NK-92 treated with Interleukin-12 subunit alpha and Interleukin-12 subunit beta, amount 100 ng/mL, for 24 hours (cell line): Measurements from ENCODE around the gene JAZF1.
"Not testable (repeated sequence)": the region's sequence is repeated elsewhere in the genome, so short reads cannot be mapped to it uniquely, and the experiment has no call there.

ENCODE experiments used
- DNase-seq: peaks from one replicate; lab custom pipeline; 2025; lab: John Stamatoyannopoulos, UW

The JAZF1 gene

DNA sequence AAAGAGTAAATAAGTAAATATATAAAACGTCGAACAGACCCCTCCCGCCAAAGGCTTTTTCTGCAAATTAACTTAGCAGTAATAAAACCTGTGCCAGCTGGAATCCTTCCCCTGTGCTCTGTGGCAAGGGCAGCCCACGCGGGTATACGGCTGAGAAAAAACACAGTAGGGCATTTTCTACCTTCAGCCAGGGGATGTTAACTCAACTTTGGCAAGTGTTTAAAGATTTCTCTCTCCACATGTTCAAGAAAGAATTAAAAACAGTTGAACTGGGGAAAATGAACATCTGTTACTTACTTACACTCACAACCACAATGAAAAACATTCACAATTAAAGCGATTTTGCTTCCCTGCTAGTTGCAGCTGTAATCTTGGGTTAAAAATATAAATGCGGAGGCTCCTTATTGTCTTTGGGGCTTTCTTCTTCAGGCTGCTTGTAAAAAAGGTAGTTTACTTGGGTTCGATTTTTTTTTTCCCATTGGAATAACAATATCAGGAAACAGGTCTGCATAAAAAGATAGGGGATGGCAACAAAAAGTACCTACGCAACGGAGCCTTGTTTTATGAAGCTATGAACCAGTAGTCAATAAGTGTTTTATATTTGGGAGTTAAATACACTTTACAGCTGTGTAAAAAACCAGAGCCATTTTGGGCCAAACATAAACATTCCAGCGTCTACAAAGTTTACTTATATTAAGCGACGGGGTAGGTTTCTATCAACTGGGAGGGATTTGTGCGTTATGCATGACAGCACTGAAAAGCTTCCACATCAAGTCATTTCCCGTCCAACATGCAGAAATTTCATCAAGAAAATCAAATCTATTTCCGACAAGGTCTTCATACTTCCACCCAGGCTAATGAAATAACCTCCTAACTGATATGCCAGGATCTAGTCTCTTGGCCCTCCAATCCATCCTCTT, 308.0 kb downstream of the JAZF1 start:
- DNase-seq = no peak

DNA sequence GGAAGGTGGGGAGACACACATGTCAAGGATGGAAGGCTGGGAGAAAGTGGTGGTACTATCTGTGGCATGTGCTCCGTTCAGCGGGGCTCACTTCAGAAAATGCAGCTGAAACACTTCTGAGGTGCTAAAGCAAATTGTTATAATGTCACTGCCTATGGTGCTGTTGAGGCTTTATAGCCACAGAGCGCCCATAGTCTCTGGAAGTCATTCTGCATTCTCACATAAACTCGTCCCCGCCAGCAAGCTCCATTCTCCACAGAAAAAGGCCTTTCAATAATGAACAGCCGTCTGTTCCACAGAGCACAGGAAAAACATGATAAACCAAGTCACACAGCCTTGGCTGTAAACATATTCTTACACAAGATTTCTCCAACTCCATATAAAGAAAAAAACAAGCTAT, 308.7 kb downstream of the JAZF1 start:
- no peak for DNase-seq

DNA sequence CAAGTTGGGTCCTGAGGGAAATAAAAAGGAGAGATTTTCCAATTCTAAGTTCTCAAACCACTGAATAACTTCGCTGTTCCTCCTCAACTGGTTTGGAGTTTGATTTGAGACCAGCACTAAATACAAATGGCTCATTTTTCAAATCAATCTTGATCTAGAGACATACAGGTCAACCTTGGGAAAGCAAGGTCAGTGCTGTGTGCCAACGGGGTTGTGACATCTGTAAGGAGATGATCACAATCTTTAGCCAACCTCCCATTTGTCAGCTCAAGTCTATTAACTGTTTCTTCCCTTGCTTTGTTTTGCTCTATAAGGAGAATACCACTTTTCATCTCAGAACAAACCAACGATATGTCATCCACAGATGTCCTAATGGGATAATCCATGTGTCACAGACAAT, 309.5 kb downstream of the JAZF1 start:
- no peak for DNase-seq

GRCh38 chr7:27870595-27870994, 310.0 kb downstream of the JAZF1 start:
- DNase-seq = no peak

DNA sequence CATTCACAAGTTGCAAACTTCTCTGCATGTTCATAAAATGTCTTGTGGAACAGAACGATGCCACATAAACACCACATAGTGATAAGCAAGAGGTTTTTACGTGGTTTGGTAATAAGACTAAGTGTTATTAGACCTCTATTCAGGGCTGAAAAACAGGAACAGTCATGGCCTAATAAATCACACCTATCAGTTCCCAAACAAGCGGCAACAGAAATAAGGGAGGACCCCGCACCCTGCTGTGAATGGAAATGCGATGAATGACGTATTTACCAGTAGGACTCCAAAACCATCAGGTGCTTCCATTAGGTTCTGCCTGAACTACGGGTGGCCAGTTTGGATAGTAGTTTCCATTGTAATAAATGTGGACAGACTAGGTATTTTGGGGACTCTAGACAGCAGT, 311.5 kb downstream of the JAZF1 start:
- DNase-seq = no peak

GRCh38 chr7:27868131-27868550, 312.5 kb downstream of the JAZF1 start:
- DNase-seq = no peak

- DNase-seq = no peak
Observed at GRCh38 chr7:27866828-27867672, 313.5 kb downstream of the JAZF1 start.

DNA sequence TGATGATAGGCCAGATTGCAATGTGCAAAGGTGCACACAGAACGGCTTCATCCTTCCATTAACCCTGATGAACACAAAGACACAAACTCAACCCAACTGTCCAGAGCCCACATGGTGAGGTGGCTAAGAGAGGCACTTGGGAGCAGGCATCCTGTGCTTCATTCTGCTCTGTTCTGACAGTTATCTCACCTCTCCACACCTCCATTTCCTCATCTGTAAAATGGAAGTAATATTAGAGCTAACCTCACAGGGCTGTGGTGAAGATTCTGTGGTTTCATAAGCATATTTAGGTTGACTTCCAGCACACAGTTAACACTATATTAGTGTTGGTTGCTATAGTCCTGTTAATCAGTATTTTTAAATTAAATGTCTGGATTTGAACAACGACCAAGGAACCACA, 314.3 kb downstream of the JAZF1 start:
- no peak for DNase-seq

GRCh38 chr7:27863880-27864279, 316.7 kb downstream of the JAZF1 start:
- no peak for DNase-seq

- no peak for DNase-seq
Observed at GRCh38 chr7:27861747-27862146, 318.8 kb downstream of the JAZF1 start.

- DNase-seq = no peak
Observed at GRCh38 chr7:27860800-27861199, 319.8 kb downstream of the JAZF1 start.

DNA sequence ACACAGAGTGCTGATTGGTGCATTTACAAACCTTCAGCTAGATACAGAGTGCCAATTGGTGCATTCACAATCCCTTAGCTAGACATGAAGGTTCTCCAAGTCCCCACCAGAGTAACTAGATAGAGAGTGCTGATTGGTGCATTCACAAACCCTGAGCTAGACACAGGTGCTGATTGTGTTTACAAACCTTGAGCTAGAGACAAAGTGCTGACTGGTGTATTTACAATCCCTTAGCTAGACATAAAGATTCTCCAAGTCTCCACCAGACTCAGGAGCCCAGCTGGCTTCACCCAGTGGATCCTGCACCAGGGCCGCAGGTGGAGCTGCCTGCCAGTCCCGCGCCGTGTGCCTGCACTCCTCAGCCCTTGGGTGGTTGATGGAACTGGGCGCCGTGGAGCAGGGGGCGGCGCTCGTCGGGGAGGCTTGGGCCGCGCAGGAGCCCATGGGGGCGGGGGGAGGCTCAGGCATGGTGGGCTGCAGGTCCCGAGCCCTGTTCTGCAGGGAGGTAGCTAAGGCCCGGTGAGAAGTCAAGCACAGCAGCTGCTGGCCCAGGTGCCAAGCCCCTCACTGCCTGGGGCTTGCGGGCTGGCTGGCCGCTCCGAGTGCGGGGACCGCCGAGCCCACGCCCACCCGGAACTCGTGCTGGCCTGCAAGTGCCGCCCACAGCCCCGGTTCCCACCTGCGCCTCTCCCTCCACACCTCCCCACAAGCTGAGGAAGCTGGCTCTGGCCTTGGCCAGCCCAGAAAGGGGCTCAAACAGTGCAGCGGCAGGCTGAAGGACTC, 323.7 kb downstream of the JAZF1 start:
- DNase-seq = not testable (repeated sequence)

DNA sequence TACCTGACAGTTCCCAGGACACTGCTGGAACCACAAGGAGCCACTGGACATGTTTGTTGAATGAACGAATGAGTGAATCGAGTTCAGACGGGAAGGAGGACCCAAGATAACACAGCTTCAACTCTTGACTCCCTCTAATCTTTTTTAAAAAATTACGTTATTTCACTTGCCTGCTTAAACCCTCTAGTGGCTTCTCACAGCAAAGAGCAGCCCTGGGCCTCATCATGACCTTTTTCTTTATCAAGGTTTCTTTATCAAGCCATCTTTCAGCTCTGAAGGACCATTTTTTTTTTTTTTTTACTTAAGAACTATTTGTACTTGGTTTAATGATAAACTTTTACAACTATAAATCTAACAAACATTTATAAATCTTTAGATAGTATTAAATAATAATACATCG, 330.1 kb downstream of the JAZF1 start:
- DNase-seq = no peak

DNA sequence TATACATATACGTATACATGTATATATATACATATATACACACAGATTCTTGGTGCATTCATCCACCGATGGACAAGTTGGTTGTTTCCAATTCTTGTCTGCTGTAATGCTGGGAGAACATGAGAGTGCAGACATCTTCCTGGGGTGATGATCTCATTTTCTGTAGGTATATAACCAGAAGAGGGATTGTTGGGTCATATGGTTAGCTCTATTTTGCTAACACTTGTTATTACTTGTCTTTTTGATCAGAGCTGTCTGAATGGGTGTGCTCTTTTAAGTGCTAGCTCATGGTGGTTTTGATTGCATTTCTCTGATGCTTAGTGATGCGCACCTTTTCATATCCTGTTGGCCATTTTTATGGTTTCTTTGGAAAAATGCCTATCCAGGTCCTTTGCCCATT, 334.2 kb downstream of the JAZF1 start:
- no peak for DNase-seq

DNA sequence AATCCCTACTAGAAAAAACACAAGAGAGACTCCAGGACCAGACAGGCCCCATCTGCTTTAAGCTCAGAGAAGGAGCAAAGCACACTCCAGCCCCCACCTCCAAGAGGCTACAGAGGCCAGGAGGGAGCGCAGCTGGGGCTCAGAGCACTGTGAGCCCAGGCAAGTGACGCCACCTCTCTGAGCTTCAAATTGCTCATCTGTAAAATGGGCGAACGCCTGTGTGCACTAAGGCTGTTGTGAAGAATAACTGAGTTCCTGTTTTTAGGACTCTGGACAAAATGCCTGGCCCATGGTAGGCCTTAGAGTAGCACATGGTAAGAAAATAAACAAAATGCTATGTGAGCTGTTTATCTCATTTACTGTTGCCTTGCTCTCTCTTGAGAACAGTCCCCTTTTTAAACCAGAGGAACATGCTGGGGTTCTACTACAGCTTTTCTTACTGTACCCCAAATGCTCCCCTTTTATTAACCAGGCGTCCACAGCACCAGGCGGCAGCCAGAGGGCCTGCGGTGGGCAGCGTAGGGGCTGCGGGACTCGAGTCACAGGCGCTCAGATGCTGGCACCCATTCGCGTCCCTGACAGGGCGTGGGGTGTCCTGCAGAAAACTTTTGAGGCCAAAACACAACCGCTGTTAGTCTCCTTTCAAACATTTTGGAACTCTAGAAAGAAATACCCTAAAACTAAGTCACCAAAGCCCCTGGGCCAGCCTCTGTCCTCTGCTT, 336.9 kb downstream of the JAZF1 start:
- no peak for DNase-seq

GRCh38 chr7:27842851-27843250, 337.7 kb downstream of the JAZF1 start:
- DNase-seq = no peak

DNA sequence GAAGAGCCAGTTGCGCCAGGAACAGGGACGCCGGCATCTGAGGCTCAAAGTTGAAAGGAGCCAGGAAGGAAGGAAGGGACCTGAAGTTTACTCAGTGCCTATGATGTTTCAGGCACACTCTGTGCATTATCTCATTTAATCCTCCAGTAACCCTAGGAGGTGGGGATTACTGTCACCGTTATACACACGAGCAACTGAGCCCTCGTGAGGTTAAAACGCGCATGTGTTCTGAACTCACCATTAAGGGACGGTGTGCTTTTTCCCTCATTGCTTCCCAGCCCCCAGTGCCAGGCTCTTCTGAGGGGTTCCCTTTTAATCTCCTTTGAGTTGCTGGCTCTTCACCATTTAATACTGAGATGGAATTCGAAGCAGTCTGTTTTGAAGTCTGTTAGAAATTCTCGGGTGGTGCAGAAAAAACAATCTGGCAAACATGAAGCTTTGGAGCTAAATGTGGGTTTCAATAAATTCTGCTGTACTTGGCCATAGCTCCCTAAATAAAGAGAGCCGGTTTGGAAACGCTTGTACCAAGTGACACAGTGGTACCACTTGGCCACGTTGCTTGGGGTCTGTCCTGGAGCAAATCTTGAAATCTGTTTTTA, 338.4 kb downstream of the JAZF1 start:
- DNase-seq = no peak

- DNase-seq = no peak
Observed at GRCh38 chr7:27840760-27841364, 339.7 kb downstream of the JAZF1 start.

GRCh38 chr7:27840313-27840712, 340.3 kb downstream of the JAZF1 start:
- no peak for DNase-seq

GRCh38 chr7:27839099-27839498, 341.5 kb downstream of the JAZF1 start:
- no peak for DNase-seq

- DNase-seq = no peak
Observed at GRCh38 chr7:27836536-27836935, 344.1 kb downstream of the JAZF1 start.
